GM23248 (cell line): Measurements from ENCODE around the gene CD33.

Source experiments
- EZH2 ChIP-seq: fragments of 200-600 bp; sonication (generic); IDR thresholded peaks from 2 replicates; pipeline ENCODE4 v1.6.1; 2018; ENCODE audit warnings: antibody characterized with exemption, mild to moderate bottlenecking; ENCODE audit not compliant: insufficient read depth, poor library complexity, severe bottlenecking
- EZH2phosphoT487 ChIP-seq: fragments of 200-600 bp; sonication (generic); IDR thresholded peaks from 2 replicates; pipeline ENCODE4 v1.6.1; 2018; ENCODE audit warnings: antibody characterized with exemption, moderate library complexity, mild to moderate bottlenecking, low read depth; ENCODE audit not compliant: insufficient read depth

GRCh38 chr19:51185069-51185867 lies 39.6 kb upstream of the CD33 start:
- no peak for TF ChIP-seq EZH2phosphoT487
- no peak for TF ChIP-seq EZH2
